ENCODE results near the gene TRPM5.

TRPM5 gene

DNA sequence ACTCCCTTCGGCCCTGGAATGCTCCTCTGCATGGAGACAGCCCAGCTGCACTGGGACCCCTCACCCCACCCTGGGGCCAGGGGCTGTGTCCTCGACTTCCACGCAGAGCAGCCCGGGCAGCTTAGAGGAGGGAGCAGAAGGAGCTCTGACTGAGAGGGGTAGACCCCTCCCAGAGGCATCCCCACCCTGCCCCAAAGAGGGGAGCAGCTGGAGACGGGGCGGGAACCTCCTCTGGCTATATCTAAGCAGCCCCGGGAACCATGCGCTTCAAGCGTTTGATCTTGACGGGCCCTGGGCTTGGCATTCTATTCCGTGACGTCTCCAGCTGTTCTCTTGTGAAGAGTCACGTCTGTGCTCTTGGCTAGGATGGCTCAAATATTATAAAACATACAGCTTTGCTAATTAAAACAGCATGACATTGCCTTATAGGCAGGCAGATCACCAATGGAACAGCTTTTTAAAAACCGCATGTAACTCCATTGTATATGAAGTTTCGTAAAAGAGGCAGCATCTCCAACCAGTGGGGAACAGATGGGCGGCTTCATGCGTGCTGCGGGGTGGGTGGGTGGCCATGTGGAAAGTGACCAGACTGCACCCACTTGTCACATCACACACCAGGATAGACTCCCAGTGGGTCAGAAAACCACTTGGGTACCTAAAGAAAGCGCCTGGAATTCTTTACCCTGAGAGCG lies 8.2 kb upstream of the TRPM5 start:
- no peak for DNase-seq (ENCODE audit: low spot score)

- no peak for DNase-seq (ENCODE audit: low spot score)
These were observed 7.6 kb upstream of the TRPM5 start for GRCh38 chr11:2451916-2452315.

DNA sequence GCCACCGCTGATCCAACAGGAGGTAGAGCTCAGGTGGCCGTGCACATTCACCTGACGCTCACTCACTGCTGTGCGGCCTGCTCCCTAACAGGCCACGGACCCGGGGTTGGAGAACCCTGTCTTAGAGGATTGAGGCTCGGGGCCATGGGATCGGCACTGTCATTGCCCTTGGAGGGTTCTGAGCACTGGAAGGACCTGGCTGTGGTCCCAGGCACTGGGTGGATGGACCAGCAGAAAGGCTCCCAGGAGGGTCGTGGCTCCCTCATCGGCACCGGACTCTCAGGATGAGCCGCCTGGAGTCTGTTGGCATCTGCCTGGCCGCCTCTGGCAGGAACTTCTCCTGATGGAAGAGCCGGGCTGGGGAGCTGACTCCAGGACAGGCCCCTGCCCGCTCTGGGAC lies 7.0 kb upstream of the TRPM5 start:
- DNase-seq (ENCODE audit: low spot score): no peak

DNA sequence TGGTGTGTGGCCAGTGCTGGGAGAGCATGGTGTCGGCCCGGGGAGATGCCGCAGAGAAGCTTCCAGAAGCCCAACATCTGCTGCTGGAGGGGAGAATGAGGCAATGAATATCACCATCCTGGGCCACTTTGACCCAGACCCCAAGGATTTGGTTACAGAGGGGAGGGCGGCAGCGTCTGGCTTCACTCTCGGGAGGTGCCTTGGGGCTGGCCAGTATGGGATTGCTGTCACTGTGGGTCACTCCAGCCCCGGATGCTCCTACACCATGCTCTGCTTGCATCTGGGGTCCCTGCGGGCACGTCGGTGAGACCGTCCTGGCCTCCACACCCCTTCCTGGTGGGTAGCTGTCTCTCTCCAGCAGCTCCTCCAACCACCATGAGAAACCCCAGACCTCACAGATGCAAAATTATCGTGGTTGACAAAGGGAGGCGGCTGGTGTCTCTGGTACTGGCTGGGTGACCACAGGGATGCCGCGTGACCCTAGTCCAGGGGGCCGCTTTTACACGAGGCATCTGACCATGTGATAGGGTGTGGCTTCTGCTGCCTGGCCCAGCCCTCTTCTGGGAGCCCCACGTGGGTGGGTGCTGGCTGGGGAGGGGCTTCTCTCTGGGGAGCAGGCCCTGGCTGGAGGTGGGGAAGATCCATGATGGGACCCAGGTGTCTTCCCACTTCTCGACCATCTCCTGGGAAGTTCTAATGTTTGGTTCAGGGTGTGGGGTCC lies 6.2 kb upstream of the TRPM5 start:
- no peak for DNase-seq (ENCODE audit: low spot score)

DNA sequence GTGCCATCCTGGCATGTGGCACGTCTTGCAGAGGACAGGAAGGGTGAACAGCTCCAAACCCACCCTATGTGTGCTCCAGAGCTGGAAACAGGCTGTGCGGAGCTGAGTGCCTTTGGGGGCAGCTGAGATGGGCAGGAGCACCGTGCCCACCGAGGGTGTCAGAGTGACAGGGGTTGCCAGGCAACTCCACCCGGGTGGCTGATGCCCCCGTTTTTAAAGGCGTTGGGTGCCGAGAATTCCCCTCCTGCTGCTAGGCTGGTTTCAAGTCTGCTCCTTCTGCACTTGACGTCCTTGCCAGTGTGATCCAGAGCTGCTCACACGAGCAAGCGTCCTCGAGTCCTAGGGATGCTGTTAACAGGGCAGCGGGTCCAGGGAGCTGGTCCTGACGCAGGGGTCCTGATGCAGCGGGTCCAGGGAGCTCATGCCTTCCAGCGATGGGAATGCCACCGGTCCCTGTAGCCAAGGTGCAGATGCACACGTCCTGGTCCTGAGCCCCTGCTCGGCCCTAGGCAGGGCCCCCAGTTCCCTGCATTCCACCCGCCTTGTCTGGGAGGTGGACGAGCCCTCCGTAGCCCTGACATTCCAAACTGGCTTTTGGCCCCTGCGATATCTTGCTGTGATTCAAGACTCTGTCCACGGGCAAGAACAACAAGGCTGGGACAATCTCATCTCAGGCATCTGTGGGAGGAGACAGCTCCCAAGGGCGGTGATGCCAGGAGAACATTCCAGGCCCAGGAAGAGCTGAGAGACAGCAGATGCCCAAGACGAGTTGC lies 5.4 kb upstream of the TRPM5 start:
- no peak for DNase-seq (ENCODE audit: low spot score)

DNA sequence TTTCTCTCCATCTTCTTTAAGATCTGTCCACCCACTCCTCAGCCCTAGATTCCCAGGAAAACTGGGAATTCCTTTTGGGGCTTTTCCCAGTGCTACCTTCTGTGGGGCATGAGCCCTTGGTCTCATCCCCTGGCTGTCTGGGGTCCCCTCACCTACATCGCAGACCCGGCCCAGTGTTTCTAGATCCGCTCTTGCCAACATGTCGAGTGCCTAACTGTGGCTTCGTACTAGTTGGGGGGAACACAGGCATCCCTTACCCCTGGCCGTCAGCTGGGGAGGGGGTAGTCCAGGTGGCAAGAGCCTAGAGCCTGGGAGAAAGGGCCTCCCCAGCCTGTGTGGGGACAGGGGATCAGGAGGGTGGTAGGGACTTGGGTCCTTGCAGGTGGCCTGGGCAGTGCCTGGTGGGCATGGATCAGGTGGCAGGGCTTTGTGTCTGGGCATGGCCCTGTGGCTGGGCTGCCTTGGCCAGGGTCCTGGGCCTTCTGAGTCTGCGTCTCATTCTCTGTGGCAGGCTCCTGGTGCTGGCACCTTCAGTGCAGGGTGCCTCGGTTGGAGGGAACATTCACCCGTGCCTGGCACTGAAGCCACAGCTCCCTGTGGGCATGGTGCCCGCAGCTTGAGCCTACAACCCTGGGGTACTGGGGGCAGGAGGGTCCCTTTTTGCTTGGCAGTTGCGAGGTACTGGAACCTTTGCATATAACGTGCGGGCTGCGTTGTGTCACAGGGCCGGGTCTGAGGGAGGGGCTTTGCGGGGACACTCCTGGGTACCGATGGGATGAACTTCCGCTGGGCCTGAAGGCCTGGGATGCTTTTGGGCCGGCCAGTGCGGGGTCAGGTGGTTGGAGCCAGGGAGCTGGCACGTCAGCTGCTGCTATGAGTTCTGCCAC lies 4.6 kb upstream of the TRPM5 start:
- no peak for DNase-seq (ENCODE audit: low spot score)

DNA sequence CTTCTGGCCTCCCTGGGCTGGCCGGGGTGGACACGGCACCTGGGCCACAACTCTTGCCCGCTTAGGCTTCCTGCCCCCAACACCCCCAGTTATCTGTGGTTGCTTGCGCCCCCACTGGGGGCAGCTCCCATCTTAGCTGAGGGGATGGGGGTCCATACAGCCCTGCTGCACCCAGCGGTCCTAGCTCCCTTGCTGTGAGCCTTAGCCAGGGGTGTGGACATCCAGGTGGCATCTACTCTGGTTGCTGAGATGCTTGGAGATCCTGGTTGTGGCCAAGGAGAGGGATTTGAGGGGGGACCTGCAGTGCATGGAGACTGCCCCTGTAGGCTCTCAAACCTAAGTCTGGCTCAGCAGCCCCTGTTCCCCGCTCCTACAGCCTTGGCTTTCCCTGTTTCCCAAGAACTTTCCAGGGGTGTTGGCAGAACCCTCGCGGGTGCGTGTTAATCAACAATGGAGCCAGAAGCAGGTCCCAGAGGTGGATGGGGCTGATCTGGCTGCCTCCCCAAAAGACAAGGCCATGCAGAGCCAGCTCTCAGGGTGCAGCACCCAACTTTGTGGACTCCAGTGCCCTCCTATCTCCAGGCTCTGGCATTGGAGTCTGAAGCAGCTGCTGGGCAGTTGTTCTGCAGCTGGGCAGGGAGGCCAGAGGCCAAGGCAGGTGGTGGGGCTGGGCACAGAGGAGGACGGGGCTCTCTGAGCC lies 3.8 kb upstream of the TRPM5 start:
- DNase-seq (ENCODE audit: low spot score): no peak

- DNase-seq (ENCODE audit: low spot score): no peak
These were observed 3.1 kb upstream of the TRPM5 start for GRCh38 chr11:2447253-2447950.

GRCh38 chr11:2446590-2447252 lies 2.4 kb upstream of the TRPM5 start:
- DNase-seq (ENCODE audit: low spot score): no peak

DNA sequence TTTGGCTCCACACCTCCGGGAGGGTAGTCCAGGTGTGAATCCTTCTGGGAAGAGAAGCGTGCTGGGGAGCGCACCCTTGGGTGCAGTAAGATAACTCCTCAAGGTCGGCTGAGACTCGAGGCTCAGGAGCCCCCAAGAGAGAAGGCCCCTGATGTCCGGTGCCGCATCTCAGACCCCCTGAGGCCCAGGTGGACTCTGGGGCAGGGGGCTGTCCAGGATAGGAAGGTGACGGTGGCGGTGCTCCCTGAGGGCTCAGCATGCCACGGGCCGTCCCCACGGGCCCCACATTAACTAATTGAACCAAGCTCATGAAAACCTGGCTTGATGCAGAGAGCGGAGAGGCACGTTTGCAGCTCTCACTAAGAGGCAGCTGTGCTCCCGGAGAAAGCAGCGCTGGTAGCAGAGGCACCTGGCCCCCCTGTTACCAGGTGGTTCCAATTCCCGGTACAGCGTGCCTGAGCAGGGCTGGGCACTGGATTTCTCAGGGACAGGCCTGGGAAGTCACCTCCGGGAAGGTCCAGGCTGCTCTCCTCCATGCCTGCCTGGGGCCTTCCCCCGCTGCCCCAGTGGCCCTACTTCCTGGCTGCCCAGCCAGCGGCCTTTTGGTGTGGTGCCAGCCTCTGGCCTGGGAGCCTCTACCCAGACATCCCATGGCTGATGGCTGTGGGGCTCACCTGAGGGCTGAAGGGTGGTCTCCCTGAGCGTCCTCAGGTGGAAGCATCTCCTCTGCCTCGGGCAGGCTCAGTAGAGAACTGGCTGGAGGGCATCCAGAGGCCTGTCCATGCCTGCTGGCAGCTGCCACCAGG lies 1.6 kb upstream of the TRPM5 start:
- no peak for DNase-seq (ENCODE audit: low spot score)

GRCh38 chr11:2444821-2445745 lies 769 bp upstream of the TRPM5 start, which contains the start of gene KCNQ1:
Gene KCNQ1, plus strand, starts transcription at chr11:2445008. Its CDS starts 91 bp downstream, at chr11:2445099.
- no peak for DNase-seq (ENCODE audit: low spot score)

DNA sequence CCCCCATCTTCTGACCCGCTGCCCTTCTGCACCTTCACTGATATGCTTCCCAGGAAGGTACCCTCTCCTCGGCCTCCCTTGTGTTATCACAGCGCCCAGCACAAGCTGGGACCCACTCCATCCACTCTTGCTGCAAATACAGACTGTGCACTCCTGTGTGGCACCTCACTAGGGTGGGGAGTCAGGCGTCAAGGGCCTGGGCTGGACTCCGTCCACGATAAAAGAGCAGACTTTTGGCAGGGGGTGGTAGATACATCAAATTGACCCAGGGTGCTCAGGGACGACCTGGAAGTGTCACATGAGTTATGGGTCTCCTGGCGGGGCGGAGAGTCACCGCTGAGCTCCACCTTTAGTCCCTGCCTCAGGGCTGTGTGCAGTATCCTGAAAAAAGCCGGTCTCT lies 908 bp downstream of the TRPM5 start:
- DNase-seq (ENCODE audit: low spot score): no peak

DNA sequence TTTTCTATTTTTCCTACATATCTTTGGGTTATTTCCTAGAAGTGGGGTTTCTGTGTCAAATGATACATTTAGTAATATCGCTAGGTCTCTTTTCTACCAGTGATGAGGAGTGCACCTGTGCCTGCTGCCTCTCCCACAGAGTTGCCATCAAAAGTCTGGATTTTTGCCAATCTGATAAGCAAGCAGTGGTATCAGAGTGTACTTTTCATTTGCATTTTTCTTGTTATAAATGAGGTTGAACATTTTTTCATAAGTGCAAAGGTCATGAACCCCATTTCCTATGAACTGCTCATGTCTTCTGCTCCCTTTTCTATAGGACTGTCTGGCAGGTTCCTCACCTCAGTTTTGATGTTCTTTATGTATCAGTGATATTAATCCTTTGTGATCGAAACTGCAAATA lies 1.7 kb downstream of the TRPM5 start:
- DNase-seq (ENCODE audit: low spot score): no peak

GRCh38 chr11:2441171-2441570 lies 3.1 kb downstream of the TRPM5 start:
- no peak for DNase-seq (ENCODE audit: low spot score)

DNA sequence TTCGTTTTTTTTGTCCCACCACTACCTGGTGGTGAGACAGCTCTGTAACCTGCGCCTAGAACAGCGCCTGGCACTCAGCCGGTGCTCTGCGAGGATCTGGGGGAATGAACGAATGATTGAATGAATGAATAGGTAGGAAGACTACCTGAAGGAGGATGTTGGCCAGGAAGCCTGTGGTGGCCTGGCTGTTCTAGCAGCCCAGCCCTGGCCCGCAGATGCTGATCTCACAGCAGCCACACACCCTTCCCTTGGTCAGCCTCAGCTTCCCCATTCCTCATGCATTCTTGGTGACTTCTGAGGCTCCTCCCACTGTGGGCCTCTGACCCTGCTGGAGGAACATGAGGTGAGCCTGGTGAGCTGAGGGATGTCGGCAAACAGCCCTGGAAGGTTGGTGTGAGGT lies 3.7 kb downstream of the TRPM5 start:
- DNase-seq (ENCODE audit: low spot score): no peak

- no peak for DNase-seq (ENCODE audit: low spot score)
These were observed 4.5 kb downstream of the TRPM5 start for GRCh38 chr11:2439820-2440219.

DNA sequence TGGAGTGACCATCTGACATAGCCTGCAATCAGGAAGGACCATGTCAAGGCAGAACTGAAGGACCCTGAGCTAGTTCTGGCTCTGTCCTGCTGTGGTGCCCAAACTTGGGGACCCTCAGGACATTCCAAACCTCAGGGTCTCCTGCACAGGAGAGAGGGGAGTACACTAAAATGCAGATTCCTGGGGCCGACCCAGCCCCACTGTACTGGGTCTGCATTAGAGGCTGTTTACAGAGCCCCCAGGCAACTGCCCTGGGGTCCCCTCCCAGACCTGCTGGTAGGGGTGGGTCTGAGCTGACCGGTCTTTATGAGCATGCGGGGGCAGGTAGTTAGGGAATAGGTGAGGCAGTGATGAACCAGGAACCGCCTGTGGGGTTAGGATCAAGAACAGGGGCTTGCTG lies 6.8 kb downstream of the TRPM5 start:
- no peak for DNase-seq (ENCODE audit: low spot score)

DNA sequence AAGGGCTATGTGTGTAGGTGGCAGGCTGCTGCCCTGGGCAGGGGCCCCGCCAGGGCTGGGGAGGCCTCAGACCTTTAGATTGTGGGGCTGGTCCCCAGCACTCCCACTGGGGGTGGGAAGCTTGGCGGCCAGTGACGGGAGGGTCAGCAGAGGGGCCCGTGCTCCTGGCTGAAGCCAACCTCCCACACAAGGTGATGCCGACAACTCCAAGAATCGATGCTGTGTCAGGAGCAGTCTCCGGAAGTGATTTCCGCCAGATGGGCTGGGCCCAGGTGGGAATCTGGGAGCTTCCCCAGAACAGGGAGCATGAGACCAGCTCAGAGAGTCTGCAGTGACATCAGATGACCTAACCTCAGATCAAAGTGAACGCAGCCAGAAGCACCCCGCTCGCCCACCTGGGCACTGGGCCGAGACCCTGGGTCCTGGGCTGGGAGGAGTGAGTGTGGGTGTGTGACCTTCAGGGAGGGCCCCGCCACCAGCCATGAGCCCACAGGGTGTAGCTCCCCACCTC lies 7.7 kb downstream of the TRPM5 start:
- DNase-seq (ENCODE audit: low spot score): no peak

Data from AG20443 (cell line).